Measurements from ENCODE around the gene HOXD12. TPM values are rescaled to one million over a fixed set of nuclear protein-coding genes. Genes with fewer than 3 reads are reported as not detected.

Gene HOXD12
- not detected in 5 replicates for total RNA-seq (2022; extraction: Qiagen RNA extraction)

GRCh38 chr2:176099728-176100546 is at the start of gene HOXD12:
TSS of gene HOXD12 (plus strand) at chr2:176099795. CDS start at chr2:176099802, 7 bp downstream.

GRCh38 chr2:176083796-176084261 is 15.8 kb upstream of the HOXD12 start, which contains the start of gene EVX2:
TSS of gene EVX2 (minus strand) at chr2:176083962. CDS start at chr2:176083776, 186 bp downstream.

GRCh38 chr2:176092270-176093144 is 7.1 kb upstream of the HOXD12 start, which contains the start of gene HOXD13:
TSS of gene HOXD13 (plus strand) at chr2:176092721. CDS start at chr2:176092891, 170 bp downstream.

GRCh38 chr2:176106581-176107539 is 7.3 kb downstream of the HOXD12 start, which contains the start of gene HOXD11:
TSS of gene HOXD11 (plus strand) at chr2:176107280. CDS start at chr2:176107356, 76 bp downstream.

GRCh38 chr2:176115883-176116813 is 16.6 kb downstream of the HOXD12 start, which contains the start of gene HOXD10:
TSS of gene HOXD10 (plus strand) at chr2:176116778. CDS start at chr2:176116834, 56 bp downstream.

GRCh38 chr2:176122683-176123410 is 23.3 kb downstream of the HOXD12 start, which contains the start of gene HOXD9:
TSS of gene HOXD9 (plus strand) at chr2:176122719. CDS start at chr2:176122769, 50 bp downstream.

GRCh38 chr2:176128982-176129796 is 29.6 kb downstream of the HOXD12 start, which contains the start of gene HOXD8:
TSS of gene HOXD8 (plus strand) at chr2:176129705. CDS start at chr2:176130367, 662 bp downstream.

GRCh38 chr2:176151442-176152287 is 52.1 kb downstream of the HOXD12 start, which contains the start of gene HOXD4:
TSS of gene HOXD4 (plus strand) at chr2:176151550. CDS start at chr2:176151634, 84 bp downstream.

Other genes with a start within 250 kb of the HOXD12 start
- gene LNPK, start 97.5 kb upstream of the HOXD12 start, total RNA-seq (2022; extraction: Qiagen RNA extraction): 11.8 to 15.1 TPM (median 13.1 TPM) in 5 replicates
- gene EVX2, start 15.8 kb upstream of the HOXD12 start, total RNA-seq (2022; extraction: Qiagen RNA extraction): not detected in 5 replicates
- gene HOXD13, start 7.1 kb upstream of the HOXD12 start, total RNA-seq (2022; extraction: Qiagen RNA extraction): 0.16 to 0.27 TPM (median 0.23 TPM) in 5 replicates
- 6.2 to 9.1 TPM (median 7.8 TPM) in 5 replicates for gene HOXD11, start 7.5 kb downstream of the HOXD12 start, total RNA-seq (2022; extraction: Qiagen RNA extraction)
- 5.3 to 7.2 TPM (median 6.8 TPM) in 5 replicates for gene HOXD10, start 17.0 kb downstream of the HOXD12 start, total RNA-seq (2022; extraction: Qiagen RNA extraction)
- 0.82 to 1.7 TPM (median 1.5 TPM) in 5 replicates for gene HOXD9, start 22.9 kb downstream of the HOXD12 start, total RNA-seq (2022; extraction: Qiagen RNA extraction)
- 4.6 to 6.1 TPM (median 5.4 TPM) in 5 replicates for gene HOXD8, start 29.9 kb downstream of the HOXD12 start, total RNA-seq (2022; extraction: Qiagen RNA extraction)
- 0.14 to 0.62 TPM (median 0.49 TPM) in 5 replicates for gene HOXD4, start 51.8 kb downstream of the HOXD12 start, total RNA-seq (2022; extraction: Qiagen RNA extraction)
- 0.08 to 0.30 TPM (median 0.18 TPM) in 4 of 5 replicates, not detected in the other for gene HOXD3, start 57.5 kb downstream of the HOXD12 start, total RNA-seq (2022; extraction: Qiagen RNA extraction)
- gene HOXD1, start 88.9 kb downstream of the HOXD12 start, total RNA-seq (2022; extraction: Qiagen RNA extraction): 0.16 to 0.32 TPM (median 0.18 TPM) in 5 replicates
- gene MTX2, start 169.6 kb downstream of the HOXD12 start, total RNA-seq (2022; extraction: Qiagen RNA extraction): 43.5 to 51.0 TPM (median 44.2 TPM) in 5 replicates